Vagina (tissue), 2 donors: Measurements from ENCODE around the gene SLX4IP.

Experiments
- CTCF ChIP-seq, 3 experiments: fragments of 450-650 bp in 2 of 3; fragments of 200-600 bp in 1 of 3; sonication (generic) in 1 of 3; IDR thresholded peaks; one replicate each; pipeline ENCODE4 v1.5.1; 2017 to 2019; ENCODE audit warnings: antibody characterized with exemption in 3 of 3, mild to moderate bottlenecking in 2 of 3, moderate library complexity in 2 of 3
- POLR2A ChIP-seq, 2 donors: fragments of 450-650 bp; IDR thresholded peaks; one replicate each; pipeline ENCODE4 v1.6.1; 2017; ENCODE audit warnings: antibody characterized with exemption in 2 of 2, mild to moderate bottlenecking in 2 of 2, moderate library complexity in 2 of 2
- POLR2AphosphoS5 ChIP-seq, 2 donors: sonication (generic); formaldehyde crosslinking; IDR thresholded peaks; one replicate each; pipeline ENCODE4 v1.9.0; 2017; ENCODE audit warnings: antibody characterized with exemption in 2 of 2, mild to moderate bottlenecking in 2 of 2, low read depth in 1 of 2; ENCODE audit not compliant: insufficient read depth in 1 of 2

DNA sequence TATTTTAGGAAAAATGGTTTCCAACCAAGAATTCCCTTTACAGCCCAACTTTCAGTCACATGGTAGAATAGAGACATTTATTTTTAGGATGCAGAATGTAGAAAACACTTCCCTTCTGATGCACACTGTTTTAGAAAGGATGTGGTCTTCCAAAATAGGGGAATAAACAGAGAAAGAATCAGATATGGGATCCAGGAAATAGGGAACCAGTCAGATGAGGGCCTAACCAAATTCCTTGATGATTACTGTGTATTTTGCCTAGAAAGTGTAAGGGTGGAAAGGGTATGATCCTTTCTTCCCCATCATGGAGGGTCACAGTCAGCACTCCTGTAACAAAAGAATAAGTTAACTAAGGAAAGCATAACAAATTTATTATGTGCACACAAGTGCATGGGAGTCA, 27.4 kb downstream of the SLX4IP start:
- TF ChIP-seq CTCF (IDR thresholded peaks at IDR 0.05) (no peak), POLR2A (IDR thresholded peaks at IDR 0.05) (no peak), POLR2AphosphoS5 (IDR thresholded peaks at IDR 0.05; ENCODE audit: insufficient read depth in 1 of 2, low read depth in 1 of 2) (no peak)
